Medulla oblongata (tissue), 1 donor: Measurements from ENCODE around the gene NIT1.

Experiments used
- DNase-seq: peaks from one replicate; pipeline ENCODE4 v3.0.0-alpha.2; 2015; ENCODE audit errors: extremely low spot score

Gene NIT1

GRCh38 chr1:161117759-161118581, at the start of gene NIT1, which contains the start of gene PFDN2:
Gene NIT1 (plus strand): TSS chr1:161118105. CDS start chr1:161118177, 72 bp downstream.
Gene PFDN2 (minus strand): TSS chr1:161118037. CDS start chr1:161118026, 11 bp downstream.
- DNase-seq: peak; percentile 84

DNA sequence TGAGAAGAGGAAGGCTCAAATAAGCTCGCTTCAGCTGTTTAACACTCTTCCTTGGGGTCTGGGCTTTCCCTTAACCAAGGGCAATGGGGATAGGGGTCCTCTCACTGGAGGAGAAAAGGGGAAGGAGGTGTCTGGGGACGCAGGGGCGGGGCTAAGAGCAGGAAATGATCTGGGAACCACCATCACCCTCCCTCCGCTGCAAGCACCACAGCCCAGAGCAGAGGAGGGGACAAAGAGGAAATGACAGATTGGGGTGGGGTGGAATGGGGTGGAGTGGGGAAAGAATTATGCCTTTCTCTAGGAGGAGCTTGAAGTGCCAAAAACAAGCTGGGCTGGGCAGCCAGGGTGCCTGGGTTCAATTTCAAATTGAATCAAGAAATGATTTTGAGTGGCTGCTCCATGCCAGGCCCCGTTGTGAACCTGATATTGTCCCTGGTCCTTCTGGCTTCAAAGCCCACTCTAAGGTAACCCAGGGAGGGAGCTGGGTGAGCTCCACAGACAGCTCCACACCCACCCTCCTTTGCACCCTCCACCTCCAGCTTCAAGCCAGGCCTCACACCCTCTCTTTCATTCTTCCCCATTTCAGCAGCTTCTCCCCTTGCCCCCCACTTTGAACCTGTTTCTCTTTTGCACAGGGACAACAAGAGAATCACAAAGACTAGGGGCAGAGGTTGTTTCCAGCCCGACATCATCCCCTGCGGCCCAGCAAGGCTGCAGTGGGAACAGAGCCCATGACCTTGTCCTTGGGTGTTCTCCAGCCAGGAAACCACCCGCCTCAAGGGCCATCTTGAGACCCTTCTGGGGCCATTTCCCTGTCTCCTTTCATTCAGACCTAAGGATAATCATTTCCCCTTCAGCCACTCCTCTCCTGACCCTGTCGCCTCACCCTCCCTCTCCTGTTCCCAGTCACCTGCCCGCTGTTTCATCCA, 49.3 kb upstream of the NIT1 start:
- DNase-seq: peak; percentile 79

DNA sequence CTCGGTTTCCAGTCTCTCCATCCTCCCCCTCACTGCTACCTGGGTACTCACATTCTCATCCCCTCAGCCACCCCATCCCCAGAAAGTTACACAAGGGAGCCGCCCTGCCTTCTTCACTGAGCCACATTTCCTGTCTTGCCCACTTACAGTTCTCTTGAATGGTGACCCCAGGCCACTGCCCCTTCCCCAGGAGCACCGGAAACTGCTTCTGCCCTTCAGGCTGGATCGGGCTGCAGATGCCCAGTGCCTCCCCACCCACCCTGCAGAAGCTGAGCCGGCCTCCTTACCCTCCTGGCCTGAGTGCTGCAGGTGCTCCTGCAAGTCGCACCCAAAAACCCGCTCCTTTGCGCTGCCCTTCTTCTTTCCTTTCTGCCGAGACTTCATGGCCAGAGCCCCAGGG, 48.7 kb upstream of the NIT1 start:
- DNase-seq: no peak

DNA sequence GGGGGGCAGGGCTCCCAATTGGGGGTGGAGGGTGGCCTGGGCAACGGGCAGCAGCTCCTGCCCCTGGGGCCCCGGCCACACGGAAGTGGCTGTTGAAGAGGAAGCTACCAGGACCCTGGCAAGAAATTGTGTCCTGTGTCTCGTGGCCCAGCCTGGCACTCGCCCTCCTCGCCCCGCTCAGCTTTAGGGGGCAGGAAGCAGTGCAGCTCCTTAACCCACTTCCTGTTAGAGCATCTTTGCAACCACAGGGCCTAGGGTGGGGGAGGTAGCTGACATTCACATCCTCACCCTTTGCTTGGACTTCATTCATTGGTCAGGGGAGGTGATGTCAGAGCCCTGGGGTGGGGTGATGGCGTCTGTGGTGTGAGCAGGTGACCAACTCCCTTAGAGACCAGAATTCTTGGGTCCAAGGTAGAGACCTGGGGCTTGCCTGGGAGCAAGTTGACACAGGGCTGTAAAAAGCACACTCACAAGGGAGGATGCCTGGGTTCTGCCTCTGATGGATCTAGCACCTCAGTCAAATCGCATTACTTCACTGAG, 48.1 kb upstream of the NIT1 start, which contains the start of gene ARHGAP30:
Gene ARHGAP30, minus strand, starts transcription at position 161 of the 540 bp plus-strand sequence. CDS start 267 bp downstream, outside the sequence.
- peak; percentile 82 for DNase-seq

- DNase-seq: no peak
These were observed 47.1 kb upstream of the NIT1 start for GRCh38 chr1:161070761-161071160.

GRCh38 chr1:161071886-161072371, 46.0 kb upstream of the NIT1 start:
- DNase-seq: peak; percentile 40

DNA sequence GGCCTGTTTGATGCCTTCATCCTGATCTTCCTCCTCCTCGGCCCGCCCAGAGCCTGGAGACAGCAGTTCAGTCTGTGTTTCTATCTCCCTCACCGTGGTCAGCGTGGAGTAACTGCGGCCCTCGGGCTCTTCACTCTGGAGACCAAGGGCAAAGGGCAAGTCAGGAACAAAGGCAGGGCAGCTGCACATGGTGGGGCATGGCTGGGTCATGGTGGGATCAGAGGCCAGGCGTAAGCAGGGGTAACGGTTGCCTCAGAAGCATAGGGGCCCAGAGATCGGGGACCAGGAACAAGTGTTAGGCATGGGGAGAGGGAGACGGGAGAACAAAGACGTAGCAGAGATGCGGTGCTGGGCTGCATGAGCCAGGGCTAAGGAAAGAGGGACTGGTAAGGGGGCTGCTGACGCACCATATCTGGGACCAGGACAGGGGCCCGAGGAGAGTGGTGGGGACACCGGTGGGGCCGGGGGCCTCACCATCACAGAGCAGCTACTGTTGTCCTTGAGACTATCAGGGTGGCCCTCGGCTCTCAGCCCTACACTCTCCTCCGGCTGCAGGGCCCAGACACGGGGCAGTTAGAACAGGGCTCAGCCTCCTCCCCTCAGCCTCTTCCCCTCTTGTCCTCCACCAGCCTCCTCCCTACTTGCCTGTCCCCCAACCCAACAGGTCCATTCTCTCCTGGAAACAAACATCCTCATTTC, 45.0 kb upstream of the NIT1 start:
- no peak for DNase-seq

- no peak for DNase-seq
These were observed 44.3 kb upstream of the NIT1 start for GRCh38 chr1:161073474-161074121.

DNA sequence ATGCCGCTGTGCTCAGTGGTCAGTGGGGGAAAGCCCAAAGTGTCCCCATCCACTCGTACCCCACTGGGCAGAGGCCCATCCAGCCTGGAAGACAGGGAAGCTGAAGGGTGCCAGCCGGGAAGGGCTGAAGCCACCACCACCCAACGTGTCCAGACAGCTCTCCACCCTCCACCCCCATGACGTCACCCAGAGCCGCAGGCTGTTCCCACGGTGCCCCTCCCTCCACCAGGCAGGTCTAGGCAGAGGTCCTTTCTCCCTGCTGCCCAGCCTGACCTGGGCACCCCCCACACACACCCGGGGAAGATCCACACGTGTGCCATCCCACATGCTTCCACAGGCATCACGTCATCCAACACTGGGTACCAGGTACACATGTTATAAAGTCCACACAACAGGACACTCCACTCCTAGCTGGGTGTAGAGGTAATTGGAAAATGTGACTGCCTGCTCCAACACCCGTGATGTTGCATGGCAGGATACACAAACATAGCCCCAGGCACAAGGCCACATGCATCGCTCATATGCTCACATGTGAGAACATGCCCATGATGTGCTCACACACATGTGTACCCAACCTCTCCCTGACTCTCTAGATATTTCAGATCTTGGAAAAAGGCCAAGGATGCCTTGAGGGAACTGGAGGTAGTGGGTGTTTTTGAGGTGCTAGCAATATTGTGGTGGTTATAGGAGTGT, 43.1 kb upstream of the NIT1 start:
- no peak for DNase-seq

- no peak for DNase-seq
These were observed 41.5 kb upstream of the NIT1 start for GRCh38 chr1:161076410-161076809.

- DNase-seq: no peak
These were observed 40.5 kb upstream of the NIT1 start for GRCh38 chr1:161077426-161077825.

- no peak for DNase-seq
These were observed 38.3 kb upstream of the NIT1 start for GRCh38 chr1:161079436-161080110.

DNA sequence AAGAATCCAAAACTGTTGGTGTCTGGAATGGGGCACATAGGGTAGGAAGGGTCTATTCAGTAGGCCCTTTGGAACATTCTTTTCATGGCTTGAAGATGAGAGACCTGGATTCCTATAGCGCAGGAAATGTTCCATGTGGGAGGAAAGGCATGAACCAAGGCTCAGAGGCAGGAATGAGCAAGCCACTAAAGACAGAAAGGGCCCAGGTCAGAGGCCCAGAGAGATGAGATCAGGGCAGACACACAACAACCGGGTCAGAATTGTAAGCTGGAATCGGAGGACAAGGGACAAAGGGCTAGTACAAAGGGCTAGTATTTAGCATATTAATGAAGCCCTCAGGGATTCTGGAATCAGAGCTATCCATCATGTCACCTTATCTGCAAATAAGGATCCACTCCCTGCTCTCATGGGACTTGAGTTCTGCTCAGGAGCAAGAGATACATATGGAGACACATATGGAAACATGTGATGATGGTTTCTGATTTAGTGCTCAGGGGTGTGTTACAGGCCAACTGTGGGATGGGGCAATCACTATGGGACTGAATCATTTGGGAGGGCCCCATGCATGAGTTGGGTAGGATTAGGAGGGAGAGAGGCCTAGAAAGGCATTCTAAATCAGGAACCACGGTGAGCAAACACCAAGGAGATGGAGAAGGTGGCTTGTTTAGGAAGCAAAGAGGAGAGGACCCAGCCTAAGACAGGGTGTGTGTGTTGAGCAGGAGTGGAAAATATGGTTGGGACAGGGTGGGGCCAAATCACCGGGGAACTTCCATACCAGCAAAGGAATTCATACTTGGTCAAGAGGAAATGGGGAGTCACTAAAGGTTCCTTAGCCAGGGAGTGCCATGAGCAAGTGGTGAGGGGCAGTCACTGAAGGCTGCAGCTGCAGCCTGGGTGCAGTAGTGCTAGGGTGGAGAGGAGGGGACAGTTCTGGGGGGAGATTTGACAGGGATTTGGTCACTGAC, 37.2 kb upstream of the NIT1 start:
- no peak for DNase-seq

DNA sequence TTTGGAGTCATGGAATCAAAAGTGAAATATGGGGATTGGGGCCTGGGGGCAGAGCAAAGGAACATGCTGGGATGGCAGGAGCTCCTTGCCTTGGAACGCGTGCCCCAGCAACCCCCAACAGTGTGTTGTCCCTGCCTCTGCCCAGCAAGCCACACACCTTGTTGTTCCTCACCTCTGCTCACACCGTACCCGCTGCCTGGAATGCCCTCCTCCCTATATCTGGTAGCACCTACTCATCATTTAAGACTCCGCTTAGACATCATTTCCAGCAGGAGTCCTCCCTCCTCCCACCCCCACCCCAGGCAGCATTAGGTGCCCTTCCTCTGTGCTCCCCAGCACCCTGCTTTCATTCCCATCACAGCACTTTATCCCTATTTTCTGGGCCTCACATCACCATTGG, 36.4 kb upstream of the NIT1 start:
- no peak for DNase-seq

DNA sequence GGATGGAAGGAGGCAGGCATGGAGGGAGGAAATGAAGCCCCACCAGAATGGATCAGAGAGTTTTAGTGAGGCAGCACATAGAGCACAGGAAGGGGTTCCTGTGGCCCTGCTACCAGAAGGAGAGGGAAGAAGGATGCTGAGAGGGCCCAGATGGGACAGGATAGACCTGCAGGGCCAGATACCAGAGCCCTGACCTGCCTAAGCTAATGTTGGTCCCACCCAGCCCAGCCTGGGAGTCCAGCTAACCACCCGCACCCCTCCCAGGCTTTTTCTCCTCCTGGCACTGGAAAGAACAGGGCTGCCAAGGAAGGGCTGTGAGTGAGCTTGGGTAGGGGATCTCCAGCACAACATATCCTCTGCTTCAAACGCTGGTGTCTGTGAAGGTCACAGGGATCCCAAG, 35.4 kb upstream of the NIT1 start:
- no peak for DNase-seq

GRCh38 chr1:161082996-161083747, 34.7 kb upstream of the NIT1 start:
- no peak for DNase-seq

DNA sequence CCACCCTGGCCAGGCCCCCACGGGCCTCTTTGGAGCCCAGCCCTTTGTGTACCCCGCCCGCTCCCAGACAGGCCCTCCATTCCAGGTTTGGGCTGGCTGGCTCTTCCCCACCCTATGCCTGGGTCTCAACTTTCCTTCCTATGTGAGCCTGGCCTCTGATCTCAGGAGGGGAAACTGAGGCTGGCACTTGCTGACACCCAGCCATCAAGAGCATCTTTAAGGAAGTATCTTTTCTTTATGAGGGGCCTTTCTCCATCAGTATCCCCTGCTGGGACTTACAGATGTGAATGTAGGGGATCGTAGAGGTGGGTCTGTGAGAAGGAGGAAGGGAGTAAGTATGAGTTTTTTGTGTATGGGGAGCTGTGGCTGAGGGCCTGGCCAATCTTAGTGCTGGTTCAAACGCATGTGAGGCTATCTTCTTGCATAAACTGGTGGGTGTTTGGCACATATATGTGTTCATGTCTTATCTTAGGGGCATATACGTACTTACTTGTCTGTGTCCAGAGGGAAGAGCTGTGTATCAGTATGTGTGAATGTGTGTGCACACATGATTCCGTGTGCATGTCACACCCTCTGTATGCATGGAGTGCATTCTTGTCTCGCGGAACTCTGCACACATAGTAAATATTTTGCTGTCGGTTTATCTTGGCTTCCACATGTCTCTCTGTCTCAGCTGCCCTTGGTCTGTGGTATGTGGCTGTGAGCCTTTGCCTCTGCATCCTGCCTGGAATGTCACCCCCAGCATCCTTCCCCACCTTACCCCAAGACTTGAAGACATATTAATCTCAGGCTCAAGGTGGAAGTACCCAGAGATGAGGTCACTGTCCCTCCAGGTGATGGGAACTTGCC, 33.9 kb upstream of the NIT1 start:
- no peak for DNase-seq
